ENCODE results near the gene TMEM106B. TPM values are rescaled to one million over a fixed set of nuclear protein-coding genes. Genes with fewer than 3 reads are reported as not detected.
A peak's percentile ranks its signal among the peaks of the same experiment; 100 is the strongest.

TMEM106B gene
- total and polyA plus RNA-seq, 2 experiments from 2014 or later = 37.5 to 133 TPM

DNA sequence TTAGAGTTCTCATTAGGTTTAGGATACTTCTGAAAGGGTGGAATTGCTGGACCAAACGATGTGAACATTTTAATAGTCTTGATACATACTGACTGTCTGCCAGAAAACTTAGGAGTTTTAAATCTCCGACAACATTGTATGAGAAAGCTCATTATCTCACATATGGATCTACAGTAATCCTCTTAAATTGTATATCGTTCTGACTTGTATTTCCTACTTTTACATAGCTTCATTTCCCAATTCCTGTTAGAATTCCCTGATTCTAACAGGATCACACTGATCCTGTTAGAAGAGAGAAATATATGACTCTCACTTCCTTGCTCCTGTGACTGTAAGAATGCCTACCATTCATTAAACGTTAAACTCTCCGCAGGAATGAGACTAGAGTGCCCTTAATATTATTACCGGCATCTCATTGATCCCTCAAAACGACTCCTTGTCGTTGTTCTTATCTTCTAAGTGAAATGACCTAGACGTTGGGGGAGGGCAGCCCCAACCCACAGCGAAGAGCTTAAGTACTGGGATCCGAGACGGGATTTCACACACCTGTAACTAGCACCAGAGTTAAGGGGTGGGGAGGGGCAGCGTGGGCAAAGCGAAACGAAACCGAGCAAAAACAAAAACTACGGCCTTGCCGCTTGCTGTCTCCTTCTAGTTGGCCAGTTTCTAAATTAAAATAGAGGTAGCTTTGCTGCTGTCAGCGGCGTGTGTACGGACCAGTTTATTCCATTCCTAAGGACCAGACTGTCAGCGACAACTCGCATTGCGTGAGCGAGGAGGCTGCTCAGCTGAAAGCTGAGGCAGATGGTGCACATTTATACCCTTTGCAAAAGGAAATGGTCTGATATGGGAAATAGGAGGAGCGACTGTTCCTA is 678 bp upstream of the TMEM106B start:
- Histone ChIP-seq H3K4me1 (ENCODE audit: insufficient read depth) (peaks cover 5% of the 10 kb centered on the region), H3K27ac (peak overlapping the region; percentile 97), H3K9me3 (ENCODE audit: low read depth) (no peaks in the 10 kb centered on the region), H3K36me3 (replicated peaks; ENCODE audit: insufficient read depth, low read depth) (no peaks in the 10 kb centered on the region), H3K4me2 (peak overlapping the region; percentile 73), H3K9me2 (replicated peaks; ENCODE audit: insufficient read depth) (no peaks in the 10 kb centered on the region), H3K4me3 (peak overlapping the region; percentile 63), H3K79me2 (peaks cover 37% of the 10 kb centered on the region), H4K20me1 (ENCODE audit: insufficient read depth, poor library complexity, severe bottlenecking) (no peaks in the 10 kb centered on the region), H3K27me3 (no peaks in the 10 kb centered on the region), H2AFZ (peak overlapping the region; percentile 97)
- 3% methylated on average over 26 of the region's 26 CpGs for WGBS (ENCODE audit: low lambda C conversion rate, missing lambda C conversion rate)
- no peak for TF ChIP-seq EZH2 (IDR thresholded peaks at IDR 0.05; ENCODE audit: borderline replicate concordance)
- TF ChIP-seq, protein P1, sequence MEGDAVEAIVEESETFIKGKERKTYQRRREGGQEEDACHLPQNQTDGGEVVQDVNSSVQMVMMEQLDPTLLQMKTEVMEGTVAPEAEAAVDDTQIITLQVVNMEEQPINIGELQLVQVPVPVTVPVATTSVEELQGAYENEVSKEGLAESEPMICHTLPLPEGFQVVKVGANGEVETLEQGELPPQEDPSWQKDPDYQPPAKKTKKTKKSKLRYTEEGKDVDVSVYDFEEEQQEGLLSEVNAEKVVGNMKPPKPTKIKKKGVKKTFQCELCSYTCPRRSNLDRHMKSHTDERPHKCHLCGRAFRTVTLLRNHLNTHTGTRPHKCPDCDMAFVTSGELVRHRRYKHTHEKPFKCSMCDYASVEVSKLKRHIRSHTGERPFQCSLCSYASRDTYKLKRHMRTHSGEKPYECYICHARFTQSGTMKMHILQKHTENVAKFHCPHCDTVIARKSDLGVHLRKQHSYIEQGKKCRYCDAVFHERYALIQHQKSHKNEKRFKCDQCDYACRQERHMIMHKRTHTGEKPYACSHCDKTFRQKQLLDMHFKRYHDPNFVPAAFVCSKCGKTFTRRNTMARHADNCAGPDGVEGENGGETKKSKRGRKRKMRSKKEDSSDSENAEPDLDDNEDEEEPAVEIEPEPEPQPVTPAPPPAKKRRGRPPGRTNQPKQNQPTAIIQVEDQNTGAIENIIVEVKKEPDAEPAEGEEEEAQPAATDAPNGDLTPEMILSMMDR (IDR thresholded peaks at IDR 0.05; ENCODE audit: poor library complexity) = no peak
- no peak for TF ChIP-seq EZH2phosphoT487 (IDR thresholded peaks at IDR 0.05; ENCODE audit: low read depth, severe bottlenecking, unreplicated experiment)
- peak; percentile 68 for DNase-seq (ENCODE audit: low spot score)

DNA sequence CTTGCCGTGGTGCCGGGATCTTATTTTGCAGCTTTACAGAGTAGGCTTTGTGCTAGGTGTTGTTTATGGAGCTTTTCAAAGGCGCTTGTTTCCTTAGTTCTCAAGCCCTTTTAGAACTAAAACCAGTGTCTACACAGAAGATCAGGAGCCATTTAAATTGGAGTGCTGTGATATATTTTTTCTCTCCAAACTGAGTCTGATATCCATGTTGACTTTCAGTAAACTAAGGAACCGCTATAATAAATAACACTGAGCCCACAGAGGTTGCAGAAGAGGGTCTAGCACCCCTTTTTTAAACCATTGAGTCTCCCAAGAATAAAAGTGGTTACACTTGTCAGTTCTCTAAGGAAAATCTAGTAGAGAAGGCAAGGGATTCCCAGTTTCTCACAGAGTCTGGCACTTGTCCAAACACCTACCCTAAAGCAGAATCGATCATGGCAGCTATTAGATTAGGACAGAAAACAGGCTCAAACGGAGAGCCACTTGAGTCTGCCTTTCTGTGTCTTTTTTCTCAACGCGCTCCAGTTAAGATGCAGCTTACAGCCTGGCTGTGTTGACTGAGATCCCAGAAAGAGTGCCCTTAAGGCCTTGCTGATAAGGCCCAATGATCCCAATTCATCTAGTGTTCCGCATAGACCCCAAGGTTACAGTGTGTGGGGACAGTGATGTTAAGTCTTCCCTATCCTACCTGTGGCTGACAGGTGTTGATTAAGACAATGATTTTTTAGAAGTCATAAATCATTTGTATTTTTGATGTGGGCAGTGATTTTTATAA is 804 bp downstream of the TMEM106B start:
- H3K4me2 ChIP-seq = peak overlapping the region; percentile 89
- no peaks in the 10 kb centered on the region for H4K20me1 ChIP-seq (ENCODE audit: insufficient read depth, poor library complexity, severe bottlenecking)
- no peaks in the 10 kb centered on the region for H3K36me3 ChIP-seq (replicated peaks; ENCODE audit: insufficient read depth, low read depth)
- peaks cover 51% of the 10 kb centered on the region for H3K79me2 ChIP-seq
- no peaks in the 10 kb centered on the region for H3K27me3 ChIP-seq
- H3K9me3 ChIP-seq (ENCODE audit: low read depth) = no peaks in the 10 kb centered on the region
- peak overlapping the region; percentile 56 for H2AFZ ChIP-seq
- H3K4me1 ChIP-seq (ENCODE audit: insufficient read depth) = peaks cover 5% of the 10 kb centered on the region
- TF ChIP-seq EZH2phosphoT487 (IDR thresholded peaks at IDR 0.05; ENCODE audit: low read depth, severe bottlenecking, unreplicated experiment) (no peak), EZH2 (IDR thresholded peaks at IDR 0.05; ENCODE audit: borderline replicate concordance) (no peak)
- TF ChIP-seq, protein P1 (IDR thresholded peaks at IDR 0.05; ENCODE audit: poor library complexity) = no peak
- H3K27ac ChIP-seq = peak overlapping the region; percentile 97
- DNase-seq (ENCODE audit: low spot score) = peak; percentile 33
- no peaks in the 10 kb centered on the region for H3K9me2 ChIP-seq (replicated peaks; ENCODE audit: insufficient read depth)
- peak overlapping the region; percentile 47 for H3K4me3 ChIP-seq
- 10% methylated on average over 9 of the region's 9 CpGs for WGBS (ENCODE audit: low lambda C conversion rate, missing lambda C conversion rate)

DNA sequence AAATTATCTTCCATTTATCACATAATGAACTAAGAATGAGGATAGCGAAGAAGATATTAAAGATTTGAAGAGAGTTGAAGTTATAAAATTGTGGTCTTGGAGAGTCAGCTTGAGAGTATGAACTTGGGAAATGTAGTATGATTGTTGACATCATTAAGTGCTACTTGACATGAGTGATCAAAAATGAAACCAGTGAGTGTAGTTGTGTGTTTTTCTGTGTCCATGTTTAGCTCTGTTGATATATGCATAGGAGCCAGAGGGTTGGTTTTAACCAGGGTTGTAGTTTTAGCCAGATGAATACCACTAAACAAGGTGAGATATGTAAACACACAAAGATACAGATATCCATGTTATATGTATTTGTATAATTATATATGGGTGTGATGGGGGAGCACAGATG is 6.2 kb downstream of the TMEM106B start:
- Histone ChIP-seq H3K9me3 (ENCODE audit: low read depth) (no peaks in the 10 kb centered on the region), H3K4me2 (no peak overlapping the region), H4K20me1 (ENCODE audit: insufficient read depth, poor library complexity, severe bottlenecking) (no peaks in the 10 kb centered on the region), H3K27ac (no peak overlapping the region), H3K27me3 (no peaks in the 10 kb centered on the region), H3K36me3 (replicated peaks; ENCODE audit: insufficient read depth, low read depth) (no peaks in the 10 kb centered on the region), H2AFZ (no peak overlapping the region), H3K9me2 (replicated peaks; ENCODE audit: insufficient read depth) (no peaks in the 10 kb centered on the region), H3K4me3 (no peak overlapping the region), H3K79me2 (peaks cover 48% of the 10 kb centered on the region), H3K4me1 (ENCODE audit: insufficient read depth) (peaks cover 2% of the 10 kb centered on the region)
- 93% methylated on average over 1 of the region's 1 CpG for WGBS (ENCODE audit: low lambda C conversion rate, missing lambda C conversion rate)
- TF ChIP-seq EZH2 (IDR thresholded peaks at IDR 0.05; ENCODE audit: borderline replicate concordance) (no peak), EZH2phosphoT487 (IDR thresholded peaks at IDR 0.05; ENCODE audit: low read depth, severe bottlenecking, unreplicated experiment) (no peak)
- TF ChIP-seq, protein P1 (IDR thresholded peaks at IDR 0.05; ENCODE audit: poor library complexity) = no peak
- no peak for DNase-seq (ENCODE audit: low spot score)

Data from hepatocyte (in vitro differentiated cells).